Measurements from ENCODE around the gene PDZD8.
"Not testable (repeated sequence)": the region's sequence is repeated elsewhere in the genome, so short reads cannot be mapped to it uniquely, and the experiment has no call there.

- TF ChIP-seq CTCF, EP300, POLR2A (IDR thresholded peaks at IDR 0.05): not testable (repeated sequence)
These were observed 71.8 kb downstream of the PDZD8 start for GRCh38 chr10:117303451-117303850.
